Measurements from ENCODE around the gene TAMM41.

GRCh38 chr3:11768604-11769003, 78.1 kb downstream of the TAMM41 start:
- no peak for TF ChIP-seq FOS (IDR thresholded peaks at IDR 0.05; ENCODE audit: low read depth, low read length)
- TF ChIP-seq, protein P1, sequence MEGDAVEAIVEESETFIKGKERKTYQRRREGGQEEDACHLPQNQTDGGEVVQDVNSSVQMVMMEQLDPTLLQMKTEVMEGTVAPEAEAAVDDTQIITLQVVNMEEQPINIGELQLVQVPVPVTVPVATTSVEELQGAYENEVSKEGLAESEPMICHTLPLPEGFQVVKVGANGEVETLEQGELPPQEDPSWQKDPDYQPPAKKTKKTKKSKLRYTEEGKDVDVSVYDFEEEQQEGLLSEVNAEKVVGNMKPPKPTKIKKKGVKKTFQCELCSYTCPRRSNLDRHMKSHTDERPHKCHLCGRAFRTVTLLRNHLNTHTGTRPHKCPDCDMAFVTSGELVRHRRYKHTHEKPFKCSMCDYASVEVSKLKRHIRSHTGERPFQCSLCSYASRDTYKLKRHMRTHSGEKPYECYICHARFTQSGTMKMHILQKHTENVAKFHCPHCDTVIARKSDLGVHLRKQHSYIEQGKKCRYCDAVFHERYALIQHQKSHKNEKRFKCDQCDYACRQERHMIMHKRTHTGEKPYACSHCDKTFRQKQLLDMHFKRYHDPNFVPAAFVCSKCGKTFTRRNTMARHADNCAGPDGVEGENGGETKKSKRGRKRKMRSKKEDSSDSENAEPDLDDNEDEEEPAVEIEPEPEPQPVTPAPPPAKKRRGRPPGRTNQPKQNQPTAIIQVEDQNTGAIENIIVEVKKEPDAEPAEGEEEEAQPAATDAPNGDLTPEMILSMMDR (conservative IDR thresholded peaks at IDR 0.05; ENCODE audit: low read depth, low read length), result no peak
